Stimulated activated CD8-positive, alpha-beta memory T cell treated with anti-CD3 and anti-CD28 coated beads, Interleukin-7, amount 100 ng/mL, for 1 hour (primary cell): ENCODE data around the gene LAS1L.
"Not testable (repeated sequence)": the region's sequence is repeated elsewhere in the genome, so short reads cannot be mapped to it uniquely, and the experiment has no call there.

Source experiments
- DNase-seq, 2 donors: peaks; one replicate each; pipeline ENCODE4 v3.0.0-alpha.2; 2020; ENCODE audit warnings: low read depth in 2 of 2

Gene LAS1L

GRCh38 chrX:65534450-65535292 is at the start of gene LAS1L:
Gene LAS1L, minus strand, starts transcription at chrX:65534787. Its CDS starts 72 bp downstream, at chrX:65534715.
- DNase-seq, result peak; percentile 70 to 76

- DNase-seq, result no peak
Measured at GRCh38 chrX:65582450-65583082, 48.0 kb upstream of the LAS1L start.

- peak in 1 of 2 donors; percentile 26 for DNase-seq
Measured at GRCh38 chrX:65581661-65582339, 47.2 kb upstream of the LAS1L start.

GRCh38 chrX:65578346-65578745 is 43.8 kb upstream of the LAS1L start:
- DNase-seq, result no peak

GRCh38 chrX:65576160-65576559 is 41.6 kb upstream of the LAS1L start:
- no peak for DNase-seq

GRCh38 chrX:65575022-65575421 is 40.4 kb upstream of the LAS1L start:
- no peak for DNase-seq

- DNase-seq, result no peak
Measured at GRCh38 chrX:65574356-65574755, 39.8 kb upstream of the LAS1L start.

GRCh38 chrX:65572971-65573370 is 38.4 kb upstream of the LAS1L start:
- no peak for DNase-seq

- DNase-seq, result not testable (repeated sequence)
Measured at GRCh38 chrX:65562850-65563249, 28.3 kb upstream of the LAS1L start.

GRCh38 chrX:65551489-65552339 is 17.1 kb upstream of the LAS1L start:
- no peak for DNase-seq

- DNase-seq, result no peak
Measured at GRCh38 chrX:65551086-65551485, 16.5 kb upstream of the LAS1L start.

- DNase-seq, result no peak
Measured at GRCh38 chrX:65545456-65545855, 10.9 kb upstream of the LAS1L start.

- DNase-seq, result no peak
Measured at GRCh38 chrX:65537229-65537628, 2.6 kb upstream of the LAS1L start.

GRCh38 chrX:65536291-65536690 is 1.7 kb upstream of the LAS1L start:
- DNase-seq, result no peak

GRCh38 chrX:65532016-65532415 is 2.6 kb downstream of the LAS1L start:
- no peak for DNase-seq

GRCh38 chrX:65528705-65529340 is 5.8 kb downstream of the LAS1L start:
- DNase-seq, result peak; percentile 8 to 16

- no peak for DNase-seq
Measured at GRCh38 chrX:65528293-65528692, 6.3 kb downstream of the LAS1L start.

GRCh38 chrX:65524139-65524538 is 10.4 kb downstream of the LAS1L start:
- no peak for DNase-seq

GRCh38 chrX:65522739-65523372 is 11.7 kb downstream of the LAS1L start:
- no peak for DNase-seq

GRCh38 chrX:65519530-65519929 is 15.1 kb downstream of the LAS1L start:
- not testable (repeated sequence) for DNase-seq

GRCh38 chrX:65518980-65519379 is 15.6 kb downstream of the LAS1L start:
- not testable (repeated sequence) for DNase-seq
